Myocyte (in vitro differentiated cells): ENCODE results near the gene SLC9A9. TPM values are rescaled to one million over a fixed set of nuclear protein-coding genes. Genes with fewer than 3 reads are reported as not detected.
A peak's percentile ranks its signal among the peaks of the same experiment; 100 is the strongest.

ENCODE experiments used
- DNase-seq: peaks from one replicate; pipeline ENCODE4 v3.0.0-alpha.2; 2012; ENCODE audit warnings: low read depth
- total RNA-seq: library from RNA; depleted of rRNA; stranded (reverse); fragments of >200 nt; gene quantifications from 2 replicates; pipeline ENCODE4 v1.2.3, GENCODE V29; 2014

SLC9A9 gene
- total RNA-seq, 1 donor from 2014 or later, result 7.4 TPM

DNA sequence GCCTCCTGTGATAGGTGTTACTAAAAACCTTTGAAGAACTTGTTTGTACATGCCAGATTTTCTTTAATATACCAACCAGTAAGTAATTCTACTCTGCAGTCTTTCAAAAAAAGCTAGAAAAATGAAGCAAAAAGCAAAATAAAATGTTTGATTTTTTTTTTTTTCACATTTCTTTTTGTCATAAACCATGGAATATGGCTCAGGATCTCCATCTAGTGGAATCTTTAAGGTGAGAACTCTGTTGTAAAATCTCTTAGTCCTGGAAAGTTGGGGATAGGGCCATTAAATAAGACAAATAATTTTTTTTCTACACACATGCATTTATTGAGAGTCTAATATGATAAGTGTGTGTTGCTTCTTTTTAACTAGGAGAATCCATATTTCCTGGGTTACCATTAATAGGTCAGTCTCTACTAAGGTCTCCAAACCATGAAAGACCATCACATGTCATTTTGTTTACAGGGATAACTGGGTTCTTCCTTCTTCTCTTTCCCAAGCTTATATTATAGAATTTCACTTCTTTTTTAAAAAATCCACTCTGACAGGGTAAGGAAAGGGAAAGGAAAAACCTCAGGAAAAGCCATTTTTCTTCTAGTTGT lies 84.6 kb downstream of the SLC9A9 start:
- DNase-seq, result peak; percentile 50

DNA sequence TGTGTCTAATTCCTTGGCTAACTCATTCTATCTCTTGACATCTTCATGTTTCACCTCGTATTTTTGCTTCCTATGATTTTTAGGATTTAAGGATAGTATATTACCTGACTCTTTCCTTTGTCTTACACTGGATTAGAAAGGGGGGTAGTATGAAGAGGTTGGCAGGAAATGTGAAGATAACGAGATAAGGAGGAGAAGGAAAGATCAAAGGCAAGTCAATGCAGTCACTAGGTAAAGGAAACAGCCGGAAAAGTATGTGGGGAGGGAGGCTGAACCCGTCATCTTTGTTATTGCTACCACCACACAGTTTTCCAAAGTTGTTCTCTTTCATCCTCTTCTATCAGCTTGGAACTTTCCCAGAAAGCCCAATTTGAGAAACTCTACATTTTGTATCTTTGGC lies 90.6 kb downstream of the SLC9A9 start:
- no peak for DNase-seq

DNA sequence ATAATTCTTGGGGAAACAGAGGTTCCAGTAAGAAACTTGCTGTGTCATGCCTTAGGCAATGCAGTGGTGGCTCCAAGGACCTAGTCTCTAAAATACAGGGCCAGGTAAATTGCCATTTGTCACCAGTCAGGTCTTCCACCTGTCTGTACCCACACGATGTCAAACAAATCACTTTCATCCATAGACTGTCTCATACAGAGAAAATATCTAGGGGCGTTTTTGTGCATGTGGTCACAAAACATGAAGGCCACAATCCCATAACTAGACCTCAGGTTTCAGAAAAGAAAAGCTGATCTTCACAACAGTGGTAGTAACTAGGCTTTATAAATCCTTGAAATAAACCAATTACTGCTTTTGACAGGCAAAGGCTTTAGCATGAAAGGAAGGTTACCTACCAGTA lies 92.3 kb downstream of the SLC9A9 start:
- DNase-seq, result no peak

DNA sequence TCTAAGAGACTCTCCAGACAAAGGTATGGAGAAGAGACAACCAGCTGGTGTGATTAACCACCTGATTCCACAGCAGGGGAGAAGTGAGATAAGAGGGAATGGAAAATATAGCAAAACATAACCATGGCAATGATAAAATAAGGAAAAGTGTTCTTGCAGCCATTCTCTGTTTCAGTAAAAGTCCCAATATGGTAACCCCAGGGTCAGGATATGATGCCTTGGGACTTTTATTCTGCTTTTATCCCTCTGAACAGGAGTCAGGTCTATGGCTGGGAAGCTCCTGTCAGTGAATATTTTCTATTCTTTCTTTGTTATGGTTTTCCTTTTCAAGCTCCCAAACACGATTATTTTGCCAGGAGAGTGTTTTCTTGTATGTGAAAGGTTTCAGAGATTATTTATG lies 94.2 kb downstream of the SLC9A9 start:
- no peak for DNase-seq

DNA sequence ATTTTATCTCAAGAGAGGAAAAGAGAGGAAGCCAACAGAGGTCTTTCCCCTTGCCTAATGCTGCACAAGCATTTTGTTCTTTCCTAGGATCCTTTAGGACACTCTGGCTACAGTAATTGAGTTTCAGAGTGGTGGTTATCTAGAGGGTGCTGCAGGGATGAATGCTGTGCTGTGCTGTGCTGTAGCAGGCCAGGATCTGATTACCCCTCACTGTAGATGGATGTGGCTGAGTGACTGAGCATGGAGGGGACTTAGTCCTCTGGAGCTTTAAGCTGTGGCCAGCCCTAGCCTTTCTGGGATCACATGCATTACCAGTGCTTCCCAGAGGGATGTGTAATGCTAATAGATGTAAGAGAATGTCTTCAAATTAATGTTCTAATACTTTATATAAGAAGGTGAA lies 94.8 kb downstream of the SLC9A9 start:
- DNase-seq, result no peak

DNA sequence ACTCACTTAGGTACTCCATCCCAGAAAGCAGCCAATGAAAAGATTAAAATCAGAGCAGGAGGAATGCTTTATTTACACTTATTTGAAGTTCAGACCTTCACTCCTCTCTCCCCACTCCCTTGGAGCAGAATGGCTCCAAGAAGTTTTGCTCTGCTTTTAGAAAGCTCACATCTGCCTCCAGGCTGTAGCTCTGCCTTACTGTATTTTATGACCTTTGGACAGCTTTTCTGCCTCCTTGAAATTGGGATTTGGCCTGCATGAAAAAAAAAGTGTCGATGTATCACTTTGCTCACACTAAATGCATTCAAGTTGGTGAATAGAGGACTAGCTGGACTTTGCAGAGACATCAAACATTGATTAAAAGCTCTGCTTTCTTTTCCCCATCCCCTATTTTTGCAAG lies 95.3 kb downstream of the SLC9A9 start:
- DNase-seq, result no peak

DNA sequence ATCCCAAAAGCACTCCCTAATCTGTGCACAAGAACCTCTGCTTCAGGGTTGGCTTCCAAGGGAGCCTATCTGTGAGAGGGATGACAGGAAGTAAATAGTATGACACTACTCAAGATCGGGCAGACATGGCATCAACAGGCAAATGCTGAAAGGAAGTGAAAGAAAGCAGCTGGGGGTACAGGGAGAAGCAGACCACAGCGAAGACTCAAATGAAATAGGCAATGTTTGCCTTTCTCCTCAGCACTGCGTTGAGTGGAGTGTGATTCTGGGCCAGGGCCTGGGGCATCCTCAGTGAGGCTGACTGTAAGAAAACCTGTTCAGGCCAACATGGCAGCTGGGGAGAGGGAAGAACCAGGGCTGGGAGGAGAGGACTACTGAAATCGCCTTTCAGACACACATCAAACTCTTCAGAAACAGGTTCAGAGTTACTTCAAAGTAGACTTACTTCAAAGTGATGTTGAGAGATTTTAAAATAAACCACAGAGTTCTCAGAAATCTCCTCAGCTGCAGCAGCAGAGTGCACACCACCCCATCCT lies 96.6 kb downstream of the SLC9A9 start:
- no peak for DNase-seq

DNA sequence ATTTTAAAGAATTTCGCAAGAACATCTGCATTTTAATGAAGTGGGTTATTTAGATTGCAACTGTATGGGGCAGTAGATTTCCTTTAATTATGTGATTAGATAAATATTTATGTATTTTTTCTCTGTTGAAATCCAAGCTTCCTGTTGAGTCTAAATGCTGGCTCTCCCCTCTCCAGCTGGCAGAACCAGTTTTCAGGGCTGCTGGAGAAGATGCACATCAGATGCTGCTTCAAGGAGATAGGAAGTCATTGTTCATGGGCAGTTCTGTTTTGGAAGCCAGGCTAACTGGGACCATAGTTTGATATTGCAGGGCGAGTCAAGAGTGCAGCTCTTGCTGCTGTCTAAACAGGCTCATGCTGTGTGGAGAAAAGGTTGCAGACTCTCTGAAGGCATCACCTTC lies 97.4 kb downstream of the SLC9A9 start:
- DNase-seq, result no peak

DNA sequence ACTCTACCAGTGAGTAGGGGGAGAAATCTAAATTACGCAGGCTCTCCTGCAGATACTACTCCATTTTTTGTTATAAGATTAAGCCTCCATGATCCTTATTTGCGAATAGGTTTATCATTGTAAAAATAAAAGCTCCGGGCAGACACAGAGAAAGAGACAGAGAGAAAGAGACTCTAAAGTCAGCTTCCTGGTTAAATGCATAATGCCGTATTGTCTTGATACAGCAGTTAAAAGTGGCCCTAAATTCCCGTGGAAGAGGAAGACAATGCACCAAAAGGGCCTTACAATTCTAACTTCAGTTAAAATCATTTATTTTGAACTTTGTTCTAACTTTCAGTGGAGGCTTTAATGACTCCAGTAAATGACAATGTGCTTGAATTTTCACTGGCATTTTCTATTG lies 98.3 kb downstream of the SLC9A9 start:
- no peak for DNase-seq

DNA sequence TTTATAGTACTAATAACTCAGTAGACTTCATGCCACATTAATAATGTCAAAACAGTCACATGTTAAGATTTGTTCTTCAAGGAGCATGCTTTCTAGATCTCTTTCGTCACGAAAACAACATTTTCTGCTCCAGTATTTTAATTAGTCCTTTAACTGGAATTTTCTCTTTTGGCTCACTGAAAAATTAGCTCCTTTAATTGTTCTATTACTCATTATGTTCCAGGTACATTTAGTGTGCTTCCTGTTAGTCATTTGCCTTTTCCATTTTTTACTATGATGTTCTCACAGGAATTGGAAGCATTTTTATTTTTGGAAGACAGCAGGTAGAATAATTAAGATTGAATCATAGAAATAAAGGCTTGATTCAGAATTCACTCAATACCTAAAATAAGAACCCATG lies 111.2 kb downstream of the SLC9A9 start:
- DNase-seq, result no peak

DNA sequence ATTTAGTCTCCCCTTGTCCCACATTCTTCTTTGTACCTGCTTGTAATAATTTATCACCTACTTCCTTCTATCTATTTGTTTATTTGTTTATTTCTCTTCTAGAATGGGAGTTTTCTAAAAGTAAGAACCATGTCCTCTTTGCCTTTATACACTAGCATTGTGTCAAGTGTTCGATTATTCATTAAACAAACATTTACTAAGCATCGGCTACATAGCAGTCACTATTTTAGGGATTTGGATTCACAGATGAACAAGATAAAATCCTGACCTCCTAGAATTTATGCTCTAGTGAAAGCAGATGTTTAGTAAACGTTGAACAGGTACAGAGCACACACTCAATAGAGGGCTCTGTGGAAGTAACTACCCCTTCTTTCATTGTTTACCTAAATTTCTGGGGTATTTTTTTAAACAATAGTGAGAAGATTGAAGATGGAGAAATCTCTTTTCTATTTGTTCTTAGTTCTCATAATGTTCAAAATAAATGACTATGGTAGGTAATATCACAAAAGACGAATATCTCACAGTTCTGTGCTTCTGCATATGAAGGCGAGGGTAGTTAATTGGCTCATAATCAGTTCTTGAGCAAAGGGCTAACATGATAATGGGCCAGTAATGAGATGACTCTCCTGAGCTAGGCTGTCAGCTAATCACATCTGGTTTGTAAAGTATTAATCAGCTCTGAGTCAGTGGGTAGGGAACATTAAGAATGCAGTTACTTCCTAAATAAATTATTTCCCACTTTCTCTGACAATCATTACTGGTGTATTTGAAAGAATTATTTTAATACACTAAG lies 111.9 kb downstream of the SLC9A9 start:
- no peak for DNase-seq

DNA sequence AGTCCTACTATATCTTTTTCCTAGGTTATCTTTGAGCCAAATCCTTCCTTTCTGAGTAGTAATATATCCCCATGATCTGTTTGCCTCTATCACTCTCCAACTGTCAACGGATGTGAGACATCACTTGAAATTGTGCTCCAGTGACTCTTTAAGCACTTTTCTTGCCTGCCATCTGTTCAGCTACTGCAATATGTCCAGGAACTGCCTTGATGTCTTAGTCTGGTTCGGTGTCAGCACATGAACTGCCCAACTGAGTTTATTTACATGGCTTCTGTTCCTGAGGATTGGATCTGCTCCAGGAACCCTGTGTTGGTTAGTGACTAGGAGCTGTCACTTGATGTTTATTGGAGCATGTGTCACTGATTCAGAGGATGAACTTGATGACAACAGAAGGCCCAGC lies 116.5 kb downstream of the SLC9A9 start:
- peak; percentile 50 for DNase-seq

DNA sequence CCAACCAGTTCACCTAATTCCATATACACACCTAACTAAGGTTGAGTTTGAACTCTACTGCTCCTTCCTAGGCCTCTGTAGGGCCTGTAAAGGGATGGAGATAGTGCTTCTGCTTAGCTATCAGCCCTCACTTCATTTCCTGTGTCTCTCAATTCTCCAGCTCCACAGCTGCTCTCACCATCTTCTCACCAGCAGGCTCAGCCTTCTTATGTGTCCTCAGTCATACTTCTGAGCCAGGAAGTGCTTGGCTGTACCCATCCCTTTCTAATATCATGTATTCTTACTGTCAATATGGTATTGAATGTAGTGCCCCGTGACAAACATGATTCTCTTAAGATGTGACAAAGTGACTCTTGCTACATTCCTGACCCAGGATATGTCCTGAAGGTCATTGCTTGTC lies 116.9 kb downstream of the SLC9A9 start:
- DNase-seq, result no peak

DNA sequence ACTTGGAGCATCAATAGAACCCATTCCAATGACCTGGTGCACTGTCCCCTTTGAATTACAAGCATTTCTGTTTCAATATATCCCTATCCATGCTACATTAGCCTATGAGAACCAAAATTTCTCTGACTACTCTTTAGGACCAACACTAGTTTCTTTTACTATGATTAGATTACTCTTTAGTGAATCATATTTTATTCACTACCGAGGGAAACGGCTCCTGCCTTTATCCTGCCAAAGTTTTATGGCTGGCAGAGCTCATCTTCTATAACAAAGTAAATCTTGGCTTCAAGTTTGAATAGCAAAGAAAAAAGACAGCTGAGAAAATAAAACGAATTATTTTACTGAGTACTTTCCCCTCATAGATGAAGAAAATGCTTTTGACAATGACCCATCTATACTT lies 120.9 kb downstream of the SLC9A9 start:
- peak; percentile 45 for DNase-seq

DNA sequence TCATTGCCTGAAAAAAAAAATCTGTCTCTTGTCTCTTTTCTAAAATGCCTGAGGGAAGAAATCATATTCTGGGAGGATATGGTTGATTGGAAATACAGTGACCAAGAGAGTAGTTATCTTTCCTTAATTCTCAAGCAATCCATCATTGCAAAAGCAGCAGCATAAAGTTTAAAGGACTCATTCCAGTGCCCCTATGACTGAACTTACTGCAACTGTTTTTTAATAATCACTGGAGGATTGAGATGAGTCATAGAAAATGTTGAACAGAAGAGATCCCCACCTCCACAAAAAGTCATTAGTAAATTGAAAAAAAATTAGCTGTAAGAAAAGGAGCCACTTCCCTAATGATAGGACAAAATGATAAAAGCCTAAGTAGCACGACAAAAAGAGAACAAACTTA lies 121.5 kb downstream of the SLC9A9 start:
- no peak for DNase-seq

DNA sequence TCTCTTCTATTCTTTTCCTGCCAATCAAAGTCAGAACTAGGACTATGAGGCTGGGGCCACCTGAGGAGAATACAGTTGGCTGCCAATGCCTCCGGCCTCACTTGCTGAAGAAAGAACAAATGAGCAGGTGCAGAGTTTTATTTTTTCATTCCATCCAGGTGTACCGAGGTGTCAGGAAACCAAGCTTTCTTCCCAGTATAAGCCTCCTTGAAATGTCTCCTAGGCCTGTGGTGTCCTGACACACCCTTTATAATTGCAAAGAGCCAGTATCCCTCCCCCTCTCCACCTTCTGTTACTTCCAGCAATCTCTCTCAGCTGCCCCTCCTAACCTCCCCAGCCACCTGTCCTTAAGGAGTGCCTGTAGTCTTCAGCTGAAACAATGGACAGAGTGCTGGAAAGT lies 127.9 kb downstream of the SLC9A9 start:
- DNase-seq, result peak; percentile 22

DNA sequence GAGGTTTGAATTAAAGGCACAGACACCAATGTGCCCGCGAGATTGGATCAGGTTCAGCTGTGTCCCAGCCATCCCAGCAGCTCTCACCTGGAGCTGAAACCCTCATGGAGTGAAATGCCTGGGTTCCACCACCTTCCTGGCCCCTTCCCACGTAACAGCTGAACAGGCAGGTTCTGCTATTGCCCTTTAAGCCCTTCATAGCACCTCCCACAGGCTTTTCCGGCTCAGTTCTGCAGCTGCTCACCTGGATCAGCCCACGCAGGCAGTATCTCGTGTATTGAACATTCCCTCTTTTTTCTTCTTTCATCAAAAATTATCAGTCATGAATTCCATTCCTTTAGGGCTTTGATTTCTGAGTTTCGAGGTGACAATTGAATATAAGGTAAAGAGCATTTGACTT lies 129.8 kb downstream of the SLC9A9 start:
- no peak for DNase-seq

DNA sequence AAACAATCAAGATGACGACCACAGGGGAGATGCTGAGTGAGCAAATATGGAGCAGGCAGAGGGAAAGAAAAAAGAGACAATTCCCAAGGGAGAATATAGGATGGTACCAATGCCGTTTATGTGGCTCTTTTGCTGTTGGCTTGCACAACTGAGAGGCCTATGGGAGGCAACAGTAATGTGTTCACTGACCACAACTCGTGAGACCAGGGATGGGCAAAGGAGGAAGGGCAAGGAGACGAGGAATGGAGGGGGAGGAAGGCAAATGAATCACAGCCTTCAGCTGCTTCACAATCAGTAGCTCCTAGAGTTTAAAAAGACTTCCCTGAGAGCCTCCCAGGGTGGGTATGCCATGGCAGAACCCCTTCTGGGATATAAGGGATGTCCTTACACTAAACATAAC lies 131.5 kb downstream of the SLC9A9 start:
- DNase-seq, result peak; percentile 36

DNA sequence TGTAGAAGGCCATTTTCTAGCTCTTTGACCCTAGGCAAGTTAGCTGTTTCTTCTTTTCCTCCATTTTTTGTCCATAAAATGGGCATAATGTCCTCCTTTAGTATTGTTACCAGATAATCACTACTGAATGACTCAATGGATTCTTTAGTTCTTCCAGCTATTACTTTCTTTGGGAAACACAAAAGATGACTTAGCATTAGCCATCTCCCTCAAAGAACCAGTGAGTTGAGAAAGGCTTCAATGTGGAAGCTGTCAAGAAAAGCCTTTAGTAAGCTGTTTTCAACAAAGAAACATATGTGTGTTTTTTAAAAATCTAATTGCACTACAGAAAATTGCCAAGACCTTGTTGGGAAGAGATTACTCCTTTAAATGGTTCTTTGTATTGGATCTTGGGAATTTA lies 135.7 kb downstream of the SLC9A9 start:
- DNase-seq, result no peak

DNA sequence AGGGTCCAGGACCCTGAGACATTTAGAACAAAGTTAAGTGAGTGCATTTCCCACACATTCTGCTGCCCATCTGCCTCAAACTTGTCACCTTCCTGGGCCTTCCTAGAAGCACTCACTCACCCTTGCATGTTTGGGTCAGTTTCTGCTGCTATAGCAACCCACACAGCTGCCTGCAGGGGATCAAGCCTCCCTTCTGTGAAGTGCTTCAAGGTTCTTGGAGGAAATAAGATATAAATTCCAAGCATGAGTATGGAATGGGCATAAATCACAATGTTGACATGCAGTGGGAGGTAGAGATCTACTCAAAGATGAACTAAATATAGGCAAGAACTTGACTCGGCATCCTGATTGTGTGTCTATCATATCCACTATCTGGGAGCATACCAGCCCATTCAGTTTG lies 140.4 kb downstream of the SLC9A9 start:
- peak; percentile 66 for DNase-seq

DNA sequence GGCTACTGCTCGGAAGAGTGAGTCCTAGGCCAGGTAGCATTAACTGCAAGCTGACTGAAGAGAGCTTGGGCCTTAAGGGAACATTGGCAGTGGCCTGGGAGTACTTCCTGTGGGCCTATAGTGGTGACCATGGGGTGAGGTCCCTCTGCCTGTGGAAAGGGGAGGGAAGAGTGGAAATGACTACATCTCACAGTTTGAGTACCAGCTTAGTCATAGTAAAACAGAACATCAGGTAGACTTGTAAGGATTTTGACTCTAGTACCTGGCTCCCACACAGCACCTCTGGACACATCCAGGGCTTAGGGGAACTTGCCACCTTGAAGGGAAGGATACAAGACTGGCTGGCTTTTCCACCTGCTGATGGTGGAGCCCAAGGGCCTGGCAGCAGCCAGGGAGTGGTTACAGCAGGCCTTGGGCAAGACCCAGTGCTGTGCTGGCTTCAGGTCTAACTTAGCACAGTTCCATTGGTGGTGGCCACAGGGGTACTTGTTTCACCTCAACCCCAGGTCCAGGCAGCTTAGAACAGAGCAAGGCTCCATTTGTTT lies 147.8 kb downstream of the SLC9A9 start:
- DNase-seq, result no peak

DNA sequence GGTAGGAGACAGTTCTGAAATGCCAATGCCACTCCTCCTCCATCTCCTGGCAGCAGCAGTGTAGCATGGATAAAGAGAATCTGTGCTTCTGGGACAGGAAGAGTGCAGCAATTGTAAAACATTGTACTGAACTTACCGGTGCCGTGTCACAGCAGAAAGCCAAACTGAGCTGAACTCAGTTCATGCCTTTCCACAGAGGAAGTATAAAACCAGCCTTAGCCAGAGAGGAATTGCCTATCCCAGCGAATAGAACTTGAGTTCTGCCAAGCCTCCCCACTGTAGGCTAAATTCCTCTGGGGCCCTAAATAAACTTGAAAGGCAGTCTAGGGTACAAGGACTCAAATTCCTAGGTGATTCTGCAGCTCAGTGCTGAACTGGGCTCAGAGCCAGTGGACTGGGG lies 148.8 kb downstream of the SLC9A9 start:
- no peak for DNase-seq
